NCI-H1930 (cell line): ENCODE measurements around the gene TRAPPC2.
"Not testable (repeated sequence)": the region's sequence is repeated elsewhere in the genome, so short reads cannot be mapped to it uniquely, and the experiment has no call there.

ENCODE experiments used
- DNase-seq, 2 experiments: peaks; one replicate each; lab custom pipeline; 2025; lab: John Stamatoyannopoulos, UW

Gene TRAPPC2

GRCh38 chrX:13698432-13698831 lies 36.0 kb downstream of the TRAPPC2 start:
- no peak for DNase-seq

- no peak for DNase-seq
Observed at GRCh38 chrX:13697976-13698375, 36.4 kb downstream of the TRAPPC2 start.

GRCh38 chrX:13697455-13697854 lies 37.0 kb downstream of the TRAPPC2 start:
- DNase-seq: no peak

GRCh38 chrX:13695601-13696115 lies 38.8 kb downstream of the TRAPPC2 start:
- no peak for DNase-seq

GRCh38 chrX:13694983-13695382 lies 39.4 kb downstream of the TRAPPC2 start:
- no peak for DNase-seq

- no peak for DNase-seq
Observed at GRCh38 chrX:13694359-13694758, 40.1 kb downstream of the TRAPPC2 start.

GRCh38 chrX:13693341-13693961 lies 41.0 kb downstream of the TRAPPC2 start:
- no peak for DNase-seq

GRCh38 chrX:13692771-13693231 lies 41.6 kb downstream of the TRAPPC2 start:
- DNase-seq: no peak

- no peak for DNase-seq
Observed at GRCh38 chrX:13691841-13692371, 42.5 kb downstream of the TRAPPC2 start.

- no peak for DNase-seq
Observed at GRCh38 chrX:13690836-13691235, 43.6 kb downstream of the TRAPPC2 start.

- no peak for DNase-seq
Observed at GRCh38 chrX:13689741-13690211, 44.6 kb downstream of the TRAPPC2 start.

GRCh38 chrX:13688958-13689740 lies 45.3 kb downstream of the TRAPPC2 start, which contains the start of gene RAB9A:
RAB9A (plus strand) TSS chrX:13689128; CDS start chrX:13708747, 19,619 bp downstream.
- DNase-seq: peak; percentile 62 to 65

GRCh38 chrX:13688384-13688957 lies 45.9 kb downstream of the TRAPPC2 start:
- DNase-seq: no peak

GRCh38 chrX:13687203-13687602 lies 47.2 kb downstream of the TRAPPC2 start:
- DNase-seq: no peak

- DNase-seq: no peak
Observed at GRCh38 chrX:13685126-13685763, 49.2 kb downstream of the TRAPPC2 start.

- no peak for DNase-seq
Observed at GRCh38 chrX:13684361-13684760, 50.1 kb downstream of the TRAPPC2 start.

- no peak for DNase-seq
Observed at GRCh38 chrX:13681595-13681994, 52.8 kb downstream of the TRAPPC2 start.

- DNase-seq: not testable (repeated sequence)
Observed at GRCh38 chrX:13679700-13680099, 54.7 kb downstream of the TRAPPC2 start.

- DNase-seq: no peak
Observed at GRCh38 chrX:13676885-13677284, 57.5 kb downstream of the TRAPPC2 start.

GRCh38 chrX:13673016-13673415 lies 61.4 kb downstream of the TRAPPC2 start:
- DNase-seq: no peak

- no peak for DNase-seq
Observed at GRCh38 chrX:13670197-13670596, 64.2 kb downstream of the TRAPPC2 start.

GRCh38 chrX:13669755-13670154 lies 64.7 kb downstream of the TRAPPC2 start:
- DNase-seq: not testable (repeated sequence)
